Omental fat pad (tissue), 4 donors: ENCODE measurements around the gene SASH3. TPM values are rescaled to one million over a fixed set of nuclear protein-coding genes. Genes with fewer than 3 reads are reported as not detected.
"Not testable (repeated sequence)": the region's sequence is repeated elsewhere in the genome, so short reads cannot be mapped to it uniquely, and the experiment has no call there.

Experiments
- ATAC-seq: fragments of 150-250 bp; one replicate; pipeline ENCODE4 v1.9.1; 2016; ENCODE audit warnings: mild to moderate bottlenecking, moderate library complexity; ENCODE audit not compliant: low FRiP score
- DNase-seq: peaks from one replicate; pipeline ENCODE4 v3.0.0-alpha.2; 2019; ENCODE audit warnings: low spot score
- CTCF ChIP-seq, 3 donors: fragments of 450-650 bp; IDR thresholded peaks; one replicate each; pipeline ENCODE4 v1.5.1; 2016 to 2017; ENCODE audit warnings: antibody characterized with exemption in 3 of 3, mild to moderate bottlenecking in 3 of 3, moderate library complexity in 2 of 3
- total RNA-seq, 4 donors: library from RNA; depleted of rRNA; stranded (reverse); fragments of >200 nt; gene quantifications; one replicate each; pipeline ENCODE4 v1.1.0, GENCODE V29; 2016

Gene SASH3
- total RNA-seq, 4 donors from 2014 or later: 9.4 to 26.7 (median 20.6) TPM

GRCh38 chrX:129739578-129739977 is 40.2 kb upstream of the SASH3 start:
- ATAC-seq: no peak
- no peak for DNase-seq

GRCh38 chrX:129741880-129742758 is 37.6 kb upstream of the SASH3 start:
- TF ChIP-seq CTCF (IDR thresholded peaks at IDR 0.05): no peak
- DNase-seq (no peak), ATAC-seq (no peak)

More at GRCh38 chrX:129739578-129739977, 40.2 kb upstream of the SASH3 start:
- no peak for TF ChIP-seq CTCF (IDR thresholded peaks at IDR 0.05)

- not testable (repeated sequence) for DNase-seq, ATAC-seq
These were observed 37.0 kb upstream of the SASH3 start for GRCh38 chrX:129742759-129743152.

- no peak for TF ChIP-seq CTCF (IDR thresholded peaks at IDR 0.05)
- DNase-seq (no peak), ATAC-seq (no peak)
These were observed 35.9 kb upstream of the SASH3 start for GRCh38 chrX:129743821-129744220.

GRCh38 chrX:129744861-129745321 is 34.9 kb upstream of the SASH3 start:
- DNase-seq (no peak), ATAC-seq (no peak)
- TF ChIP-seq CTCF (IDR thresholded peaks at IDR 0.05): no peak

- TF ChIP-seq CTCF (IDR thresholded peaks at IDR 0.05): no peak
- no peak for DNase-seq
- no peak for ATAC-seq
These were observed 32.9 kb upstream of the SASH3 start for GRCh38 chrX:129746557-129747470.

GRCh38 chrX:129747533-129747932 is 32.2 kb upstream of the SASH3 start:
- TF ChIP-seq CTCF (IDR thresholded peaks at IDR 0.05): no peak
- DNase-seq: no peak
- no peak for ATAC-seq
